ENCODE results near the gene DCTN3.

DCTN3 gene

GRCh38 chr9:34575241-34575640, 45.1 kb downstream of the DCTN3 start:
- no peak overlapping the region for H3K9ac ChIP-seq (ENCODE audit: low read depth, low read length)
- H3K36me3 ChIP-seq (ENCODE audit: insufficient read depth, low read depth, low read length): no peaks in the 10 kb centered on the region
- peaks cover 28% of the 10 kb centered on the region for H3K4me1 ChIP-seq (ENCODE audit: insufficient read depth, low read length)
- no peaks in the 10 kb centered on the region for H3K9me3 ChIP-seq (ENCODE audit: insufficient read depth, low read depth, low read length)
- peaks cover 51% of the 10 kb centered on the region for H3K27me3 ChIP-seq (ENCODE audit: insufficient read depth, low read length)
- H3K4me3 ChIP-seq (ENCODE audit: low read length): no peak overlapping the region
- H3K27ac ChIP-seq (ENCODE audit: low read length): no peak overlapping the region

GRCh38 chr9:34574571-34574970, 45.7 kb downstream of the DCTN3 start:
- H3K27me3 ChIP-seq (ENCODE audit: insufficient read depth, low read length): peaks cover 44% of the 10 kb centered on the region
- no peak overlapping the region for H3K4me3 ChIP-seq (ENCODE audit: low read length)
- no peaks in the 10 kb centered on the region for H3K9me3 ChIP-seq (ENCODE audit: insufficient read depth, low read depth, low read length)
- no peak overlapping the region for H3K27ac ChIP-seq (ENCODE audit: low read length)
- no peaks in the 10 kb centered on the region for H3K36me3 ChIP-seq (ENCODE audit: insufficient read depth, low read depth, low read length)
- H3K4me1 ChIP-seq (ENCODE audit: insufficient read depth, low read length): peaks cover 22% of the 10 kb centered on the region
- no peak overlapping the region for H3K9ac ChIP-seq (ENCODE audit: low read depth, low read length)

- no peak overlapping the region for H3K9ac ChIP-seq (ENCODE audit: low read depth, low read length)
- peaks cover 36% of the 10 kb centered on the region for H3K27me3 ChIP-seq (ENCODE audit: insufficient read depth, low read length)
- no peak overlapping the region for H3K27ac ChIP-seq (ENCODE audit: low read length)
- H3K9me3 ChIP-seq (ENCODE audit: insufficient read depth, low read depth, low read length): no peaks in the 10 kb centered on the region
- no peaks in the 10 kb centered on the region for H3K36me3 ChIP-seq (ENCODE audit: insufficient read depth, low read depth, low read length)
- peaks cover 16% of the 10 kb centered on the region for H3K4me1 ChIP-seq (ENCODE audit: insufficient read depth, low read length)
- H3K4me3 ChIP-seq (ENCODE audit: low read length): no peak overlapping the region
These were observed 46.5 kb downstream of the DCTN3 start for GRCh38 chr9:34573599-34574325.

GRCh38 chr9:34572628-34573027, 47.7 kb downstream of the DCTN3 start:
- no peak overlapping the region for H3K9ac ChIP-seq (ENCODE audit: low read depth, low read length)
- H3K36me3 ChIP-seq (ENCODE audit: insufficient read depth, low read depth, low read length): no peaks in the 10 kb centered on the region
- no peak overlapping the region for H3K4me3 ChIP-seq (ENCODE audit: low read length)
- peaks cover 27% of the 10 kb centered on the region for H3K27me3 ChIP-seq (ENCODE audit: insufficient read depth, low read length)
- no peaks in the 10 kb centered on the region for H3K9me3 ChIP-seq (ENCODE audit: insufficient read depth, low read depth, low read length)
- H3K4me1 ChIP-seq (ENCODE audit: insufficient read depth, low read length): peaks cover 12% of the 10 kb centered on the region; the same call in 1 of the 2 replicates
- H3K27ac ChIP-seq (ENCODE audit: low read length): no peak overlapping the region

- H3K36me3 ChIP-seq (ENCODE audit: insufficient read depth, low read depth, low read length): no peaks in the 10 kb centered on the region
- H3K9me3 ChIP-seq (ENCODE audit: insufficient read depth, low read depth, low read length): no peaks in the 10 kb centered on the region
- no peak overlapping the region for H3K27ac ChIP-seq (ENCODE audit: low read length)
- no peak overlapping the region for H3K9ac ChIP-seq (ENCODE audit: low read depth, low read length)
- no peak overlapping the region for H3K4me3 ChIP-seq (ENCODE audit: low read length)
- H3K27me3 ChIP-seq (ENCODE audit: insufficient read depth, low read length): peaks cover 22% of the 10 kb centered on the region
- H3K4me1 ChIP-seq (ENCODE audit: insufficient read depth, low read length): peaks cover 8% of the 10 kb centered on the region; the same call in 1 of the 2 replicates
These were observed 48.2 kb downstream of the DCTN3 start for GRCh38 chr9:34572092-34572491.

- Histone ChIP-seq H3K9me3 (ENCODE audit: insufficient read depth, low read depth, low read length) (no peaks in the 10 kb centered on the region), H3K4me1 (ENCODE audit: insufficient read depth, low read length) (peaks cover 3% of the 10 kb centered on the region; the same call in 1 of the 2 replicates), H3K4me3 (ENCODE audit: low read length) (no peak overlapping the region), H3K36me3 (ENCODE audit: insufficient read depth, low read depth, low read length) (no peaks in the 10 kb centered on the region), H3K27ac (ENCODE audit: low read length) (no peak overlapping the region), H3K27me3 (ENCODE audit: insufficient read depth, low read length) (peaks cover 16% of the 10 kb centered on the region), H3K9ac (ENCODE audit: low read depth, low read length) (no peak overlapping the region)
These were observed 48.8 kb downstream of the DCTN3 start for GRCh38 chr9:34571481-34571810.

GRCh38 chr9:34570809-34571480, 49.4 kb downstream of the DCTN3 start:
- H3K9ac ChIP-seq (ENCODE audit: low read depth, low read length): no peak overlapping the region
- no peak overlapping the region for H3K4me3 ChIP-seq (ENCODE audit: low read length)
- H3K9me3 ChIP-seq (ENCODE audit: insufficient read depth, low read depth, low read length): no peaks in the 10 kb centered on the region
- no peaks in the 10 kb centered on the region for H3K36me3 ChIP-seq (ENCODE audit: insufficient read depth, low read depth, low read length)
- H3K27ac ChIP-seq (ENCODE audit: low read length): no peak overlapping the region
- H3K4me1 ChIP-seq (ENCODE audit: insufficient read depth, low read length): peaks cover 3% of the 10 kb centered on the region; the same call in 1 of the 2 replicates
- H3K27me3 ChIP-seq (ENCODE audit: insufficient read depth, low read length): peaks cover 11% of the 10 kb centered on the region

- Histone ChIP-seq H3K27ac (ENCODE audit: low read length) (no peak overlapping the region), H3K27me3 (ENCODE audit: insufficient read depth, low read length) (peaks cover 7% of the 10 kb centered on the region; the same call in 1 of the 2 replicates), H3K9ac (ENCODE audit: low read depth, low read length) (no peak overlapping the region), H3K9me3 (ENCODE audit: insufficient read depth, low read depth, low read length) (no peaks in the 10 kb centered on the region), H3K36me3 (ENCODE audit: insufficient read depth, low read depth, low read length) (no peaks in the 10 kb centered on the region), H3K4me3 (ENCODE audit: low read length) (no peak overlapping the region), H3K4me1 (ENCODE audit: insufficient read depth, low read length) (peaks cover 3% of the 10 kb centered on the region; the same call in 1 of the 2 replicates)
These were observed 49.9 kb downstream of the DCTN3 start for GRCh38 chr9:34570376-34570775.

- no peaks in the 10 kb centered on the region for H3K36me3 ChIP-seq (ENCODE audit: insufficient read depth, low read depth, low read length)
- no peak overlapping the region for H3K9ac ChIP-seq (ENCODE audit: low read depth, low read length)
- no peaks in the 10 kb centered on the region for H3K9me3 ChIP-seq (ENCODE audit: insufficient read depth, low read depth, low read length)
- H3K27ac ChIP-seq (ENCODE audit: low read length): no peak overlapping the region
- H3K4me1 ChIP-seq (ENCODE audit: insufficient read depth, low read length): peaks cover 3% of the 10 kb centered on the region; the same call in 1 of the 2 replicates
- H3K4me3 ChIP-seq (ENCODE audit: low read length): no peak overlapping the region
- no peaks in the 10 kb centered on the region; the same call in 1 of the 2 replicates for H3K27me3 ChIP-seq (ENCODE audit: insufficient read depth, low read length)
These were observed 51.5 kb downstream of the DCTN3 start for GRCh38 chr9:34568774-34569173.

GRCh38 chr9:34568133-34568532, 52.2 kb downstream of the DCTN3 start:
- no peaks in the 10 kb centered on the region; the same call in 1 of the 2 replicates for H3K4me1 ChIP-seq (ENCODE audit: insufficient read depth, low read length)
- no peaks in the 10 kb centered on the region; the same call in 1 of the 2 replicates for H3K27me3 ChIP-seq (ENCODE audit: insufficient read depth, low read length)
- no peaks in the 10 kb centered on the region for H3K36me3 ChIP-seq (ENCODE audit: insufficient read depth, low read depth, low read length)
- no peak overlapping the region for H3K4me3 ChIP-seq (ENCODE audit: low read length)
- H3K9ac ChIP-seq (ENCODE audit: low read depth, low read length): no peak overlapping the region
- H3K9me3 ChIP-seq (ENCODE audit: insufficient read depth, low read depth, low read length): no peaks in the 10 kb centered on the region
- no peak overlapping the region for H3K27ac ChIP-seq (ENCODE audit: low read length)

- Histone ChIP-seq H3K27ac (ENCODE audit: low read length) (no peak overlapping the region), H3K4me1 (ENCODE audit: insufficient read depth, low read length) (no peaks in the 10 kb centered on the region; the same call in 1 of the 2 replicates), H3K9me3 (ENCODE audit: insufficient read depth, low read depth, low read length) (no peaks in the 10 kb centered on the region), H3K36me3 (ENCODE audit: insufficient read depth, low read depth, low read length) (no peaks in the 10 kb centered on the region), H3K4me3 (ENCODE audit: low read length) (no peak overlapping the region), H3K27me3 (ENCODE audit: insufficient read depth, low read length) (no peaks in the 10 kb centered on the region; the same call in 1 of the 2 replicates), H3K9ac (ENCODE audit: low read depth, low read length) (no peak overlapping the region)
These were observed 53.3 kb downstream of the DCTN3 start for GRCh38 chr9:34566972-34567371.

GRCh38 chr9:34566322-34566721, 54.0 kb downstream of the DCTN3 start:
- Histone ChIP-seq H3K9me3 (ENCODE audit: insufficient read depth, low read depth, low read length) (no peaks in the 10 kb centered on the region), H3K27ac (ENCODE audit: low read length) (no peak overlapping the region), H3K4me1 (ENCODE audit: insufficient read depth, low read length) (no peaks in the 10 kb centered on the region; the same call in 1 of the 2 replicates), H3K4me3 (ENCODE audit: low read length) (no peak overlapping the region), H3K9ac (ENCODE audit: low read depth, low read length) (no peak overlapping the region), H3K27me3 (ENCODE audit: insufficient read depth, low read length) (no peaks in the 10 kb centered on the region; the same call in 1 of the 2 replicates), H3K36me3 (ENCODE audit: insufficient read depth, low read depth, low read length) (no peaks in the 10 kb centered on the region)
